ENCODE results near the gene GTF2A1L. TPM values are rescaled to one million over a fixed set of nuclear protein-coding genes. Genes with fewer than 3 reads are reported as not detected.
"Not testable (repeated sequence)": the region's sequence is repeated elsewhere in the genome, so short reads cannot be mapped to it uniquely, and the experiment has no call there.

Gene GTF2A1L
- total and polyA plus RNA-seq, 4 donors: 0.02 to 0.67 TPM; not detected in 2

- Histone ChIP-seq H3K4me3 (ENCODE audit: low read depth in 1 of 3, low read length in 3 of 3) (no peak overlapping the region), H3K36me3 (ENCODE audit: control insufficient read depth in 4 of 4, insufficient read depth in 3 of 4, low read depth in 1 of 4, low read length in 3 of 4) (no peaks in the 10 kb centered on the region), H3K9ac (ENCODE audit: low read depth in 1 of 2, low read length in 2 of 2) (no peak overlapping the region), H3K27ac (ENCODE audit: low read depth in 1 of 2, low read length in 2 of 2) (no peak overlapping the region), H3K27me3 (ENCODE audit: control insufficient read depth in 4 of 4, insufficient read depth in 4 of 4, low read length in 3 of 4) (no peaks in the 10 kb centered on the region), H3K4me1 (ENCODE audit: control insufficient read depth in 4 of 4, insufficient read depth in 4 of 4, low read length in 3 of 4) (no peaks in the 10 kb centered on the region), H3K9me3 (ENCODE audit: control insufficient read depth in 4 of 4, low read length in 3 of 4) (no peaks in the 10 kb centered on the region)
- TF ChIP-seq RXRA (IDR thresholded peaks at IDR 0.05) (no peak), ATF3 (IDR thresholded peaks at IDR 0.05) (no peak), CTCF (IDR thresholded peaks at IDR 0.05; ENCODE audit: low read depth, low read length, missing input control) (no peak), RAD21 (IDR thresholded peaks at IDR 0.05) (no peak), TAF1 (conservative IDR thresholded peaks at IDR 0.05) (no peak), NR2F2 (IDR thresholded peaks at IDR 0.05) (no peak), SP1 (IDR thresholded peaks at IDR 0.05) (no peak)
- WGBS: 93% methylated on average over 2 of the region's 2 CpGs
- no peak for DNase-seq (ENCODE audit: low spot score)
Observed at GRCh38 chr2:48619526-48619925, 1.9 kb downstream of the GTF2A1L start.

- H3K36me3 ChIP-seq (ENCODE audit: control insufficient read depth in 4 of 4, insufficient read depth in 3 of 4, low read depth in 1 of 4, low read length in 3 of 4): no peaks in the 10 kb centered on the region
- H3K4me1 ChIP-seq (ENCODE audit: control insufficient read depth in 4 of 4, insufficient read depth in 4 of 4, low read length in 3 of 4): no peaks in the 10 kb centered on the region
- no peak for DNase-seq (ENCODE audit: low spot score)
- no peak overlapping the region for H3K9ac ChIP-seq (ENCODE audit: low read depth in 1 of 2, low read length in 2 of 2)
- H3K4me3 ChIP-seq (ENCODE audit: low read depth in 1 of 3, low read length in 3 of 3): no peak overlapping the region
- no peak overlapping the region for H3K27ac ChIP-seq (ENCODE audit: low read depth in 1 of 2, low read length in 2 of 2)
- TF ChIP-seq FOXA1 (IDR thresholded peaks at IDR 0.05) (no peak), FOXA2 (IDR thresholded peaks at IDR 0.05) (no peak), ATF3 (IDR thresholded peaks at IDR 0.05) (no peak)
- WGBS: 90% methylated on average over 7 of the region's 7 CpGs
- H3K9me3 ChIP-seq (ENCODE audit: control insufficient read depth in 4 of 4, low read length in 3 of 4): no peaks in the 10 kb centered on the region
- no peaks in the 10 kb centered on the region for H3K27me3 ChIP-seq (ENCODE audit: control insufficient read depth in 4 of 4, insufficient read depth in 4 of 4, low read length in 3 of 4)
Observed at GRCh38 chr2:48620604-48621003, 2.9 kb downstream of the GTF2A1L start.

GRCh38 chr2:48622691-48623090 lies 5.0 kb downstream of the GTF2A1L start:
- DNase-seq (ENCODE audit: low spot score); H3K4me1 ChIP-seq (ENCODE audit: control insufficient read depth in 4 of 4, insufficient read depth in 4 of 4, low read length in 3 of 4); H3K9ac ChIP-seq (ENCODE audit: low read depth in 1 of 2, low read length in 2 of 2); H3K27ac ChIP-seq (ENCODE audit: low read depth in 1 of 2, low read length in 2 of 2); H3K36me3 ChIP-seq (ENCODE audit: control insufficient read depth in 4 of 4, insufficient read depth in 3 of 4, low read depth in 1 of 4, low read length in 3 of 4); H3K4me3 ChIP-seq (ENCODE audit: low read depth in 1 of 3, low read length in 3 of 3); H3K27me3 ChIP-seq (ENCODE audit: control insufficient read depth in 4 of 4, insufficient read depth in 4 of 4, low read length in 3 of 4); H3K9me3 ChIP-seq (ENCODE audit: control insufficient read depth in 4 of 4, low read length in 3 of 4): not testable (repeated sequence)
- WGBS: 77% methylated on average over 5 of the region's 5 CpGs

GRCh38 chr2:48624696-48625095 lies 7.0 kb downstream of the GTF2A1L start:
- TF ChIP-seq MAX (IDR thresholded peaks at IDR 0.05) (no peak), ATF3 (IDR thresholded peaks at IDR 0.05) (no peak), RXRA (IDR thresholded peaks at IDR 0.05) (no peak), ZBTB33 (IDR thresholded peaks at IDR 0.05) (no peak), FOXA2 (IDR thresholded peaks at IDR 0.05) (no peak), GABPA (IDR thresholded peaks at IDR 0.05 in 1 of 2, conservative IDR thresholded peaks at IDR 0.05 in 1 of 2) (no peak), RAD21 (IDR thresholded peaks at IDR 0.05) (no peak)
- Histone ChIP-seq H3K36me3 (ENCODE audit: control insufficient read depth in 4 of 4, insufficient read depth in 3 of 4, low read depth in 1 of 4, low read length in 3 of 4) (no peaks in the 10 kb centered on the region), H3K27me3 (ENCODE audit: control insufficient read depth in 4 of 4, insufficient read depth in 4 of 4, low read length in 3 of 4) (no peaks in the 10 kb centered on the region), H3K4me3 (ENCODE audit: low read depth in 1 of 3, low read length in 3 of 3) (no peak overlapping the region), H3K4me1 (ENCODE audit: control insufficient read depth in 4 of 4, insufficient read depth in 4 of 4, low read length in 3 of 4) (no peaks in the 10 kb centered on the region), H3K9me3 (ENCODE audit: control insufficient read depth in 4 of 4, low read length in 3 of 4) (peaks cover 0 to 7% (median 0%) of the 10 kb centered on the region in 4 donors), H3K27ac (ENCODE audit: low read depth in 1 of 2, low read length in 2 of 2) (no peak overlapping the region), H3K9ac (ENCODE audit: low read depth in 1 of 2, low read length in 2 of 2) (no peak overlapping the region)
- no peak for DNase-seq (ENCODE audit: low spot score)
- 86% methylated on average over 2 of the region's 2 CpGs for WGBS
